ENCODE results near the gene STIP1.

The STIP1 gene

DNA sequence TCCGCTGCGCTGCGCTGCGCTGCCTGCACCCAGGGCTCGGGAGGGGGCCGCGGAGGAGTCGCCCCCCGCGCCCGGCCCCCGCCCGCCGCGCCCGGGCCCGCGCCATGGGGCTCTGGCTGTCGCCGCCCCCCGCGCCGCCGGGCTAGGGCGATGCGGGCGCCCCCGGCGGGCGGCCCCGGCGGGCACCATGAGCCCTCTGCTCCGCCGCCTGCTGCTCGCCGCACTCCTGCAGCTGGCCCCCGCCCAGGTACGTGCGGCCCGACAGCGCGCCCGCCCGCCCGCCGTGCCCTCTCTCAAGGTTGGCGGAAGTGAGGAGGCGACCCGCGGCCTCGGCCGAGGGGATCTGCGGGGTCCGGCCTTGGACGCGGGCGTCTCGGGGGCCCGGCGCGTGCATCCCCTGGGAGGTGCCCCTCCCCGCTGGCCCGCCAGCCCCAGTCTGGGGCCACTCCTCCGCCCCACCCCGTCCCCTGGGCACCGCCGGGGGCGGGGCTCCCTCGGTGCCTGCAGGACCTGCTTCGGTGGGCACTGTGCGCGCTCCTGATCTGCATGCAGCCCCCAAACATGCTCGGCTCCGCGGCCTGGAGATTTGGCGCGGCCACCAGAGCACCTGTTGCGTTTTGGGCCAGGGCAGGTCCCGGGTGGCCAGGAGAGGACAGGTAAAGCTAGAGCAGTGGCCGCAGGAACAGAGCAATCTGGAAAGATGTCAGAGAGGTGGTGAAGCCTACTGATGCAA, 48.8 kb downstream of the STIP1 start:
- Histone ChIP-seq H3K9me3 (ENCODE audit: control extremely low read depth in 1 of 5, control insufficient read depth in 4 of 5, insufficient read depth in 2 of 5, low read depth in 1 of 5, low read length in 4 of 5) (no peaks in the 10 kb centered on the region), H3K4me3 (ENCODE audit: control insufficient read depth in 1 of 7, extremely low read depth in 1 of 7, insufficient read depth in 4 of 7, low read depth in 2 of 7, low read length in 6 of 7) (peak overlapping the region; percentile 29 to 84 (median 70)), H3K27me3 (replicated peaks in 2 of 5; ENCODE audit: control insufficient read depth in 4 of 5, insufficient read depth in 5 of 5, low read length in 4 of 5) (no peaks in the 10 kb centered on the region), H3K27ac (ENCODE audit: insufficient read depth in 1 of 2, low read depth in 1 of 2, low read length in 2 of 2, poor library complexity in 1 of 2, severe bottlenecking in 2 of 2) (peak overlapping the region in 1 of 2 experiments; percentile 58), H3K4me1 (ENCODE audit: control extremely low read depth in 1 of 4, control insufficient read depth in 4 of 4, insufficient read depth in 4 of 4, low read length in 3 of 4) (peaks cover under 1 to 40% (median 37%) of the 10 kb centered on the region in 4 experiments), H3K36me3 (ENCODE audit: control insufficient read depth in 4 of 4, insufficient read depth in 4 of 4, low read length in 3 of 4) (peaks cover 0 to 17% (median 16%) of the 10 kb centered on the region in 4 experiments)
- under 1% methylated on average over 50 of the region's 80 CpGs for WGBS (ENCODE audit: insufficient coverage)
- DNase-seq = peak in 2 of 3 donors; percentile 61 to 74
- ChIA-PET CTCF (interaction anchor here (2.1 to 3.2 kb wide), 2 partner anchors 10 to 29 kb away, joined by 11 to 13 read pairs; partner anchors contain the start of gene FERMT3), POLR2A (interaction anchor here (0.5 to 1.0 kb wide), 3 partner anchors 27 to 1453 kb away, joined by 3 read pairs; no protein-coding TSS in a partner anchor)

DNA sequence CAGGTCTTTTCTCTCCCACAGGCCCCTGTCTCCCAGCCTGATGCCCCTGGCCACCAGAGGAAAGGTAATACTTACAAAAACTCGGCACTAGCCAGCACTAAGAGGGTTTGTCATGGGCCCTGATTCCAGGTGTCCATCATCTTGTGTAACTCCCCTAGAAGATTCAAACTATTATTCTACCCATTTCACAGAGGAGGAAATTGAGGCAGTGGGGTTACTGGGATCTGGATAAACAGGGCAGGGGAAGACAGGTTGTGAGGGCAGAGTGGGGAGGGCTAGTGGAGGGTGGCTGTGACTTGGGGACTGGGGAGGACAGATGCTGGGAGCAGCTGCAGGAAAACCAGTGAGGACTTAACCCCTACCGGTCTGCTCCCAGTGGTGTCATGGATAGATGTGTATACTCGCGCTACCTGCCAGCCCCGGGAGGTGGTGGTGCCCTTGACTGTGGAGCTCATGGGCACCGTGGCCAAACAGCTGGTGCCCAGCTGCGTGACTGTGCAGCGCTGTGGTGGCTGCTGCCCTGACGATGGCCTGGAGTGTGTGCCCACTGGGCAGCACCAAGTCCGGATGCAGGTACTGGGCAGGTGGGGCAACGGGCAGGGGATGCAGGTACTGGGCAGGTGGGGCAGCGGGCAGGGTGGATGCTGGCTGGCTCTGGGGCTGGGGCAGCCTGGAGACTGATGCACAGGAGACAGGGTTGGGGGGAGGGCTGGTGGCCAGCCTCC, 49.6 kb downstream of the STIP1 start:
- peak overlapping the region in 1 of 2 experiments; percentile 58 for H3K27ac ChIP-seq (ENCODE audit: insufficient read depth in 1 of 2, low read depth in 1 of 2, low read length in 2 of 2, poor library complexity in 1 of 2, severe bottlenecking in 2 of 2)
- peaks cover 0 to 17% (median 16%) of the 10 kb centered on the region in 4 experiments for H3K36me3 ChIP-seq (ENCODE audit: control insufficient read depth in 4 of 4, insufficient read depth in 4 of 4, low read length in 3 of 4)
- no peak for DNase-seq
- H3K4me1 ChIP-seq (ENCODE audit: control extremely low read depth in 1 of 4, control insufficient read depth in 4 of 4, insufficient read depth in 4 of 4, low read length in 3 of 4) = peaks cover 2 to 42% (median 41%) of the 10 kb centered on the region in 4 experiments
- ChIA-PET POLR2A (interaction anchor here (0.8 to 1.2 kb wide), 2 partner anchors 29 to 31 kb away, joined by 3 read pairs; partner anchors contain the start of gene FERMT3), CTCF (interaction anchor here (1.1 to 3.2 kb wide), 5 partner anchors 9 to 30 kb away, joined by 3 to 13 read pairs (median 6); partner anchors contain the start of gene FERMT3)
- no peaks in the 10 kb centered on the region for H3K27me3 ChIP-seq (replicated peaks in 2 of 5; ENCODE audit: control insufficient read depth in 4 of 5, insufficient read depth in 5 of 5, low read length in 4 of 5)
- H3K9me3 ChIP-seq (ENCODE audit: control extremely low read depth in 1 of 5, control insufficient read depth in 4 of 5, insufficient read depth in 2 of 5, low read depth in 1 of 5, low read length in 4 of 5) = no peaks in the 10 kb centered on the region
- peak overlapping the region in 6 of 7 experiments; percentile 35 to 84 (median 72) for H3K4me3 ChIP-seq (ENCODE audit: control insufficient read depth in 1 of 7, extremely low read depth in 1 of 7, insufficient read depth in 4 of 7, low read depth in 2 of 7, low read length in 6 of 7)
- 95% methylated on average over 8 of the region's 12 CpGs for whole genome bisulfite sequencing (ENCODE audit: insufficient coverage)

DNA sequence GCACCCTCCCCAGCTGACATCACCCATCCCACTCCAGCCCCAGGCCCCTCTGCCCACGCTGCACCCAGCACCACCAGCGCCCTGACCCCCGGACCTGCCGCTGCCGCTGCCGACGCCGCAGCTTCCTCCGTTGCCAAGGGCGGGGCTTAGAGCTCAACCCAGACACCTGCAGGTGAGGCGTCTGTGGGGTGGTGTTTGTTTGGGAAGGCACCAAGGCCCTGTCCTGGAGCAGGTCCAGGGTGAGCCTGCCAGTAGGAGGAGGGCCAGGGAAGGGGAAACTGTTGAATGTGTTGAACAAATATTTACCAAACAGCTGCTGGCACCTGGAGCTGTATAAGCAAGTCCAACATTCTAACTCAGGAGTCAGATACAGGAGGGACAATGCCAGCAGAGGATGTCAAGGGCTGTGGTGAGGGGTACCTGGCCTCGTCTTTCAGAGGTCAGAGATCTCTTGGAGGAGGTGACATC, 51.5 kb downstream of the STIP1 start:
- Histone ChIP-seq H3K4me3 (ENCODE audit: control insufficient read depth in 1 of 7, extremely low read depth in 1 of 7, insufficient read depth in 4 of 7, low read depth in 2 of 7, low read length in 6 of 7) (no peak overlapping the region), H3K9me3 (ENCODE audit: control extremely low read depth in 1 of 5, control insufficient read depth in 4 of 5, insufficient read depth in 2 of 5, low read depth in 1 of 5, low read length in 4 of 5) (no peaks in the 10 kb centered on the region), H3K27ac (ENCODE audit: insufficient read depth in 1 of 2, low read depth in 1 of 2, low read length in 2 of 2, poor library complexity in 1 of 2, severe bottlenecking in 2 of 2) (no peak overlapping the region), H3K4me1 (ENCODE audit: control extremely low read depth in 1 of 4, control insufficient read depth in 4 of 4, insufficient read depth in 4 of 4, low read length in 3 of 4) (peaks cover 2 to 42% (median 36%) of the 10 kb centered on the region in 4 experiments), H3K27me3 (replicated peaks in 2 of 5; ENCODE audit: control insufficient read depth in 4 of 5, insufficient read depth in 5 of 5, low read length in 4 of 5) (no peaks in the 10 kb centered on the region), H3K36me3 (ENCODE audit: control insufficient read depth in 4 of 4, insufficient read depth in 4 of 4, low read length in 3 of 4) (peaks cover 0 to 19% (median 16%) of the 10 kb centered on the region in 4 experiments)
- ChIA-PET POLR2A (no interaction called here), CTCF (interaction anchor here (1.6 to 2.8 kb wide), 3 partner anchors 10 to 32 kb away, joined by 6 to 15 read pairs (median 7); partner anchors contain the start of gene FERMT3)
- no peak for DNase-seq
- WGBS (ENCODE audit: insufficient coverage) = 100% methylated on average over 3 of the region's 12 CpGs

DNA sequence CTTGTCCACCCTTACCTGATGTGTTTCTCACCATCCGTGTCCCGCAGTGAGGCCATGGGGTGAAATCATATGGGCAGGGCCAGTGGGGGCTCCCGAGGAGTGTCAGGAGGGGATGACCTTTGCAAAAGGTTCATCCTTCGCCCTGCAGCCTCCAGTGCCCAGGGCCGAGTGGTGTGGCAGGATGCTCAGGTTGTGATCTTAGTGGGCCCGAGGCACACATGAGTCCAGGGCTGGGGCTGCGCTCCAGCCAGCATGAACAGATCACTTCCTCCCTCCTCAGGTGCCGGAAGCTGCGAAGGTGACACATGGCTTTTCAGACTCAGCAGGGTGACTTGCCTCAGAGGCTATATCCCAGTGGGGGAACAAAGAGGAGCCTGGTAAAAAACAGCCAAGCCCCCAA, 52.1 kb downstream of the STIP1 start:
- no peaks in the 10 kb centered on the region for H3K9me3 ChIP-seq (ENCODE audit: control extremely low read depth in 1 of 5, control insufficient read depth in 4 of 5, insufficient read depth in 2 of 5, low read depth in 1 of 5, low read length in 4 of 5)
- DNase-seq = no peak
- H3K27me3 ChIP-seq (replicated peaks in 2 of 5; ENCODE audit: control insufficient read depth in 4 of 5, insufficient read depth in 5 of 5, low read length in 4 of 5) = no peaks in the 10 kb centered on the region
- peaks cover 4 to 47% (median 42%) of the 10 kb centered on the region in 4 experiments for H3K4me1 ChIP-seq (ENCODE audit: control extremely low read depth in 1 of 4, control insufficient read depth in 4 of 4, insufficient read depth in 4 of 4, low read length in 3 of 4)
- H3K4me3 ChIP-seq (ENCODE audit: control insufficient read depth in 1 of 7, extremely low read depth in 1 of 7, insufficient read depth in 4 of 7, low read depth in 2 of 7, low read length in 6 of 7) = no peak overlapping the region
- POLR2A ChIA-PET = no interaction called here
- CTCF ChIA-PET = interaction anchor here (1.1 to 2.8 kb wide), 3 partner anchors 21 to 33 kb away, joined by 4 to 15 read pairs (median 7); partner anchors contain the start of gene FERMT3
- peaks cover 0 to 22% (median 16%) of the 10 kb centered on the region in 4 experiments for H3K36me3 ChIP-seq (ENCODE audit: control insufficient read depth in 4 of 4, insufficient read depth in 4 of 4, low read length in 3 of 4)
- WGBS (ENCODE audit: insufficient coverage) = 97% methylated on average over 6 of the region's 9 CpGs
- H3K27ac ChIP-seq (ENCODE audit: insufficient read depth in 1 of 2, low read depth in 1 of 2, low read length in 2 of 2, poor library complexity in 1 of 2, severe bottlenecking in 2 of 2) = no peak overlapping the region

DNA sequence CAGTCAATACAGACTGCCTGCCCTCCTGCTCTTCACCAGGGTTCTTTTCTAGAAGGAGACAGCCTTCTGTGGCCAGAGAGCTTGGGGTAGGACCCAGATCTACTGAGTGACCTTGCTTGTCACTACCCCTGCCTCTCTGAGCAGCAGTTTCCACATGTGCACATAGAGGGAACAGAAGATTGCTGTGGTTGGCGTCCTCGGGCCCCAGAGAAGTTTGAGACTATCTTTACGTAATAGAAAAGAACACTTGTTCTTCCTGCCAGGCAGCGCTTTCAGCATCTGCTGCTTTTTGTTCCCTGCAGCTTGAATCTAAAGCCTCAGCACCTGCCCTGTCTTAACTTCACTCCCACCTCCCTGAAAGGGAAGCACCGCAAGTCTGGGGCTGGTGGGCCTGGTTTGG, 53.0 kb downstream of the STIP1 start:
- H3K4me3 ChIP-seq (ENCODE audit: control insufficient read depth in 1 of 7, extremely low read depth in 1 of 7, insufficient read depth in 4 of 7, low read depth in 2 of 7, low read length in 6 of 7) = no peak overlapping the region
- peaks cover 0 to 31% (median 25%) of the 10 kb centered on the region in 4 experiments for H3K36me3 ChIP-seq (ENCODE audit: control insufficient read depth in 4 of 4, insufficient read depth in 4 of 4, low read length in 3 of 4)
- H3K27me3 ChIP-seq (replicated peaks in 2 of 5; ENCODE audit: control insufficient read depth in 4 of 5, insufficient read depth in 5 of 5, low read length in 4 of 5) = no peaks in the 10 kb centered on the region
- ChIA-PET CTCF (interaction anchor here (0.8 to 2.1 kb wide), 5 partner anchors 11 to 33 kb away, joined by 3 to 15 read pairs (median 4); partner anchors contain the start of gene FERMT3), POLR2A (no interaction called here)
- WGBS (ENCODE audit: insufficient coverage) = 95% methylated on average over 4 of the region's 5 CpGs
- no peak for DNase-seq
- H3K4me1 ChIP-seq (ENCODE audit: control extremely low read depth in 1 of 4, control insufficient read depth in 4 of 4, insufficient read depth in 4 of 4, low read length in 3 of 4) = peaks cover 4 to 51% (median 44%) of the 10 kb centered on the region in 4 experiments
- no peak overlapping the region for H3K27ac ChIP-seq (ENCODE audit: insufficient read depth in 1 of 2, low read depth in 1 of 2, low read length in 2 of 2, poor library complexity in 1 of 2, severe bottlenecking in 2 of 2)
- no peaks in the 10 kb centered on the region for H3K9me3 ChIP-seq (ENCODE audit: control extremely low read depth in 1 of 5, control insufficient read depth in 4 of 5, insufficient read depth in 2 of 5, low read depth in 1 of 5, low read length in 4 of 5)

DNA sequence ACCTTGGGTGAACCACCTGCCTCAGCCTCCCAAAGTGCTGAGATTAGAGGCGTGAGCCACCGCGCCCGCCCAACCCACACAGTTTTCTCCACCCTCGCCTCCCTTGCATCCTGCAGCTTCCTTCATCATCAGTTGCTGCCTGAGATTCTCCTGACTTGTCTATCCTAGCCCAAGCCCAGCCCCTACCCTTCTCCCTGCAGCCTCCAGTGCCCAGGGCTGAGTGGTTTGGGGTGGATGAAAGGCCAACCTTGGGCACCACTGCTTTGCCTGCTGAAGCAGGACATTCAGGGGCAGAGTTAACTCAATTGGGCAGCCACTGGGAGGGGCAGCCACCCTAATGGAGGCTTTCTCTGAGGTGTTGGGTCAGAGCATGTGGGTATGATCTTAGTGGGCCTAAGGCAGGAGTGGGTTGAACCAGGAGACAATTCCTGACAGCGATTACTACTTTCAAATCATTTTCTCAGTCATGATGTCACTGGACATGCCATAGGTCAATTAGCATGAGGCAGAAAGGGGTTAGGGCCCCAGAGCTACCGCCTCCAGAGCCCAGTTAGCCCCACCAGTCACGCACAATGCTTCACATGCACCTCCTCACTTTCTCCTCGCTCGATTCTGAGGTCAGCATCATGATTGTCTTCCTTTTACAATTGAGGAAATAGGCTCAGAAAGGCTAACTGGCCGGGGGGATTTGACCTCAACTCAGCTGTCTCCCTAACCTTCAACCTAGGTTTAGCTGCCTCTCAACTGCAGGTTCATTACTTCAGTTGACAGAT, 53.9 kb downstream of the STIP1 start:
- Histone ChIP-seq H3K27me3 (replicated peaks in 2 of 5; ENCODE audit: control insufficient read depth in 4 of 5, insufficient read depth in 5 of 5, low read length in 4 of 5) (no peaks in the 10 kb centered on the region), H3K9me3 (ENCODE audit: control extremely low read depth in 1 of 5, control insufficient read depth in 4 of 5, insufficient read depth in 2 of 5, low read depth in 1 of 5, low read length in 4 of 5) (no peaks in the 10 kb centered on the region), H3K36me3 (ENCODE audit: control insufficient read depth in 4 of 4, insufficient read depth in 4 of 4, low read length in 3 of 4) (peaks cover 0 to 35% (median 28%) of the 10 kb centered on the region in 4 experiments), H3K27ac (ENCODE audit: insufficient read depth in 1 of 2, low read depth in 1 of 2, low read length in 2 of 2, poor library complexity in 1 of 2, severe bottlenecking in 2 of 2) (peak overlapping the region; percentile 96 to 97), H3K4me1 (ENCODE audit: control extremely low read depth in 1 of 4, control insufficient read depth in 4 of 4, insufficient read depth in 4 of 4, low read length in 3 of 4) (peaks cover 4 to 56% (median 49%) of the 10 kb centered on the region in 4 experiments), H3K4me3 (ENCODE audit: control insufficient read depth in 1 of 7, extremely low read depth in 1 of 7, insufficient read depth in 4 of 7, low read depth in 2 of 7, low read length in 6 of 7) (peak overlapping the region in 5 of 7 experiments; percentile 63 to 91 (median 85))
- 77% methylated on average over 11 of the region's 11 CpGs for WGBS (ENCODE audit: insufficient coverage)
- DNase-seq = peak in 2 of 3 donors; percentile 59 to 68
- CTCF ChIA-PET = interaction anchor here (1.2 to 1.5 kb wide), 2 partner anchors 10 to 33 kb away, joined by 3 to 5 read pairs; partner anchors contain the start of gene FERMT3
- POLR2A ChIA-PET = interaction anchor here (0.5 to 7.6 kb wide), 3 partner anchors 32 to 43 kb away, joined by 3 to 74 read pairs (median 4); partner anchors contain the start of gene FERMT3
